GM12878 (cell line): ENCODE measurements around the gene TOP2B. TPM values are rescaled to one million over a fixed set of nuclear protein-coding genes. Genes with fewer than 3 reads are reported as not detected.

Experiments used
- ATAC-seq: fragments of 200-7000 bp; cut with Tn5 transposase; 3 replicates; pipeline ENCODE4 v1.9.1; 2020; ENCODE audit warnings: mild to moderate bottlenecking, moderate library complexity
- BruUV-seq: library from RNA; stranded (reverse); fragments of 400-500 nt; replicated peaks from 2 replicates; lab custom pipeline; 2021; lab: Mats Ljungman, UMichigan
- CTCF ChIA-PET: fragments of 300-600 bp; sonication (Branson Sonifier 250); formaldehyde crosslinking; extraction: SDS; loops from one replicate; lab custom pipeline; 2021; ENCODE audit warnings: inconsistent platforms; lab: Yijun Ruan, JAX
- POLR2A ChIA-PET: fragments of 350-600 bp; formaldehyde crosslinking; extraction: SDS; loops from one replicate; lab custom pipeline; 2021; ENCODE audit warnings: inconsistent platforms; lab: Charles Lee
- RAD21 ChIA-PET: fragments of 300-600 bp; sonication (Branson Sonifier 250); formaldehyde crosslinking; loops from one replicate; lab custom pipeline; 2023; ENCODE audit warnings: antibody characterized with exemption; ENCODE audit not compliant: unreplicated experiment; lab: Charles Lee
- SMC1A ChIA-PET: fragments of 300-600 bp; sonication (Branson Sonifier 250); formaldehyde crosslinking; loops from one replicate; lab custom pipeline; 2023; ENCODE audit not compliant: unreplicated experiment, uncharacterized antibody; lab: Charles Lee
- DNase-seq: peaks from one replicate; pipeline ENCODE4 v3.0.0-alpha.2; 2011; ENCODE audit warnings: low read depth, low spot score
- FAIRE-seq: peaks from 3 replicates; lab custom pipeline; 2011; peaks lifted over from hg19 to GRCh38; lab: Jason Lieb, UNC
- H2AFZ ChIP-seq: 2 replicates; pipeline ENCODE4 v1.6.0; 2011; ENCODE audit warnings: low read depth, low read length, control low read depth; ENCODE audit not compliant: control insufficient read depth
- H3K27ac ChIP-seq: 2 replicates; pipeline ENCODE4 v1.5.1; 2011; ENCODE audit warnings: control low read depth; ENCODE audit not compliant: control insufficient read depth, insufficient read depth
- H3K27me3 ChIP-seq, 2 experiments: replicated peaks in 1 of 2; 2 replicates each; pipeline versions ENCODE4 v1.6.0 to v1.6.1; 2011; ENCODE audit warnings: low read length in 1 of 2; ENCODE audit not compliant: control insufficient read depth in 2 of 2, insufficient read depth in 2 of 2
- H3K36me3 ChIP-seq, 2 experiments: 2 replicates each; pipeline ENCODE4 v1.5.1; 2011; ENCODE audit warnings: low read length in 1 of 2; ENCODE audit not compliant: control insufficient read depth in 2 of 2, insufficient read depth in 2 of 2
- H3K4me1 ChIP-seq: 2 replicates; pipeline ENCODE4 v1.6.1; 2011; ENCODE audit warnings: mild to moderate bottlenecking, low read length, moderate library complexity, mixed read lengths; ENCODE audit not compliant: control insufficient read depth, insufficient read depth
- H3K4me2 ChIP-seq: 2 replicates; pipeline ENCODE4 v1.6.0; 2011; ENCODE audit warnings: control low read depth; ENCODE audit not compliant: control insufficient read depth, insufficient read depth
- H3K4me3 ChIP-seq: fragments of 200-600 bp; sonication (generic); 2 replicates; pipeline ENCODE4 v1.5.1; 2016
- H3K79me2 ChIP-seq: 2 replicates; pipeline ENCODE4 v1.6.0; 2011; ENCODE audit warnings: low read length; ENCODE audit not compliant: control insufficient read depth, insufficient read depth
- H3K9ac ChIP-seq: 2 replicates; pipeline ENCODE4 v1.8.0; 2011; ENCODE audit warnings: low read length, control low read depth, mixed read lengths; ENCODE audit not compliant: control insufficient read depth, insufficient read depth
- H3K9me3 ChIP-seq: replicated peaks from 3 replicates; pipeline ENCODE4 v1.5.1; 2011; ENCODE audit warnings: mild to moderate bottlenecking, low read length; ENCODE audit not compliant: control insufficient read depth, insufficient read depth
- H4K20me1 ChIP-seq: 2 replicates; pipeline ENCODE4 v1.6.0; 2011; ENCODE audit not compliant: control insufficient read depth, insufficient read depth
- CEBPZ ChIP-seq: fragments of 150-350 bp; IDR thresholded peaks from 2 replicates; pipeline ENCODE4 v1.6.1; 2016; ENCODE audit warnings: low read depth, low read length
- E2F8 ChIP-seq: fragments of 450-650 bp; IDR thresholded peaks from 2 replicates; pipeline ENCODE4 v1.6.1; 2018; ENCODE audit warnings: mild to moderate bottlenecking, low read depth, moderate library complexity; ENCODE audit not compliant: partially characterized antibody
- FOXK2 ChIP-seq: fragments of 450-650 bp; IDR thresholded peaks from 2 replicates; pipeline ENCODE4 v1.6.1; 2017; ENCODE audit warnings: mild to moderate bottlenecking, moderate library complexity
- HDGF ChIP-seq: fragments of 450-650 bp; IDR thresholded peaks from 2 replicates; pipeline ENCODE4 v1.6.1; 2016; ENCODE audit warnings: antibody characterized with exemption
- SUPT20H ChIP-seq: IDR thresholded peaks from 2 replicates; pipeline ENCODE4 v1.6.1; 2011; ENCODE audit warnings: low read depth, mild to moderate bottlenecking, low read length, moderate library complexity, borderline replicate concordance; ENCODE audit not compliant: control insufficient read depth
- ZBTB4 ChIP-seq: fragments of 450-650 bp; formaldehyde crosslinking; IDR thresholded peaks from 2 replicates; pipeline ENCODE4 v1.4.0; 2022; ENCODE audit warnings: mild to moderate bottlenecking, moderate library complexity
- ZNF274 ChIP-seq: IDR thresholded peaks from one replicate; pipeline ENCODE4 v1.8.0; 2011; ENCODE audit not compliant: insufficient read length, insufficient read depth
- ZNF384 ChIP-seq: IDR thresholded peaks from 2 replicates; pipeline ENCODE4 v1.6.1; 2012; ENCODE audit warnings: low read depth, mild to moderate bottlenecking, low read length, improper control_type of control experiment, borderline replicate concordance
- ZZZ3 ChIP-seq: IDR thresholded peaks from 2 replicates; pipeline ENCODE4 v1.6.1; 2011; ENCODE audit warnings: low read depth; ENCODE audit not compliant: control insufficient read depth, insufficient read length
- WGBS: methylation state at CpG from one replicate; pipeline ENCODE4 v1.1.6; 2016; ENCODE audit warnings: low lambda C conversion rate; ENCODE audit not compliant: insufficient replicate concordance, insufficient coverage; ENCODE audit errors: missing lambda C conversion rate; 5-methylcytosine and 5-hydroxymethylcytosine counted together
- in situ Hi-C: fragments of 300-500 bp; cut with MboI; formaldehyde crosslinking; loops from 9 replicates; pipeline ENCODE4 v1.14.3; 2018; ENCODE audit warnings: mixed read lengths
- intact Hi-C: fragments of 100-400 bp; cut with micrococcal nuclease; formaldehyde crosslinking; loops from one replicate; pipeline ENCODE4 v1.14.2; 2022; ENCODE audit not compliant: unreplicated experiment
- polyA plus RNA-seq, 11 experiments: library from polyadenylated mRNA; depleted of rRNA in 4 of 11; unstranded in 6 of 11; stranded (reverse) in 5 of 11; fragments of >200 nt; fragmentation: Nextera tagmentation in 4 of 11; fragmentation: Illumina TruSeq in 1 of 11; extraction: Ambion mirVana in 4 of 11; extraction: Trizol in 1 of 11; gene quantifications; 1 replicate in 1 of 11; 2 replicates in 10 of 11; pipeline versions ENCODE4 v1.2.1 to v1.2.3, GENCODE V29; 2011 to 2016; ENCODE audit warnings: inconsistent platforms in 2 of 11, missing spikeins in 2 of 11, low read depth in 1 of 11
- total RNA-seq, 4 experiments: library from RNA; depleted of rRNA in 3 of 4; stranded (reverse); fragments of >200 nt in 3 of 4; fragmentation: Illumina TruSeq in 1 of 4; extraction: Trizol in 1 of 4; gene quantifications; 2 replicates each; pipeline versions ENCODE4 v1.2.1 to v1.2.3, GENCODE V29; 2013 to 2021

TOP2B gene
- total and polyA plus RNA-seq, 10 of the 15 experiments (the other 5 are each of a cell fraction or from before 2014, with no cell fraction given) = 28.6 to 134 (median 83.4) TPM

GRCh38 chr3:25708036-25708435, 43.3 kb upstream of the TOP2B start:
- H2AFZ ChIP-seq = no peak overlapping the region
- BruUV-seq = no TSS peak
- H3K9me3 ChIP-seq = no peaks in the 10 kb centered on the region
- H3K36me3 ChIP-seq = no peaks in the 10 kb centered on the region
- ATAC-seq (no peak), FAIRE-seq (peak; percentile 57), DNase-seq (no peak)
- ChIA-PET RAD21 (no interaction called here), CTCF (no interaction called here), SMC1A (no interaction called here), POLR2A (no interaction called here)
- no peak overlapping the region for H3K27ac ChIP-seq
- no peaks in the 10 kb centered on the region for H4K20me1 ChIP-seq
- no peaks in the 10 kb centered on the region for H3K4me1 ChIP-seq
- in situ Hi-C loops (no loop called here), intact Hi-C loops (no loop called here)
- no peak for TF ChIP-seq ZZZ3
- no peak for TF ChIP-seq E2F8
- no peak for TF ChIP-seq ZNF384
- no peak for TF ChIP-seq SUPT20H
- TF ChIP-seq HDGF = no peak
- TF ChIP-seq CEBPZ = no peak
- TF ChIP-seq ZNF274 = no peak
- no peak for TF ChIP-seq ZBTB4 (CRISPR knock-in tag)
- TF ChIP-seq FOXK2 = no peak
- no peak overlapping the region for H3K4me3 ChIP-seq
- no peak overlapping the region for H3K4me2 ChIP-seq
- no peaks in the 10 kb centered on the region; a peak in 1 of 4 replicates for H3K27me3 ChIP-seq
- no peaks in the 10 kb centered on the region for H3K79me2 ChIP-seq
- H3K9ac ChIP-seq = no peak overlapping the region
- WGBS = 0% methylated on average over 3 of the region's 3 CpGs
